ENCODE measurements around the gene CTH. TPM values are rescaled to one million over a fixed set of nuclear protein-coding genes. Genes with fewer than 3 reads are reported as not detected.

CTH gene
- total and polyA plus RNA-seq, 12 donors = 1.5 to 3.4 (median 1.9) TPM

DNA sequence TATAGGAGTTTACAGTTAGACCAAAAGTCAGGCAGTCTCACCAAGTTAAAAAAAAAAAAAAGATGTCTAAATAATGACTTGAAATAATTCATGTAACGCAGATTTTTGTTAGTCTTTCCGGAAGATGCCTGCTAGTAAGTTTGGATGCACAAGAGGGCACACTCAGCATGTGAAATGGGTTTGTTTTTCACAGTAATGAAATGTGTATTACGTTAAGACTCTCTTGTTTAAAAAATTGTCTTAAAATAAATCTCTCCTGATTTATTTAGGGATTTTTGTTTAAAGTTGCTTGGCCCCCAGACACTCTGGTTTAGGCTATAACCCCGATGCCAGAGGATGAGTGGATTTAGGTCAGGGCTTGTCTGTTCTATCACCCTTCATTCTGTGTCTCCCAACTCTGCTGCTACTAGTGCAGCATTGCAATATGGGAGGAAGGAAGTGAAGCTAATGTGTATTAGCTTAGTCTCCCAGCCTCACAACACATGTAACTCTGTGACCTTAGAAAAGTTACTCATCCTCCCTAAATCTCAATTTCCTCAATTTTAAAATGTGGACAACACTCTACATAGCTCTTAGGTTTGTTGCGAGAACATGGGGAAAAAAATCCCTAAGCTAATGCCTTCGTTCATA lies 25.7 kb downstream of the CTH start:
- H3K4me3 ChIP-seq = no peak overlapping the region
- H3K36me3 ChIP-seq = peaks cover 0 to 59% (median 13%) of the 10 kb centered on the region in 9 donors

DNA sequence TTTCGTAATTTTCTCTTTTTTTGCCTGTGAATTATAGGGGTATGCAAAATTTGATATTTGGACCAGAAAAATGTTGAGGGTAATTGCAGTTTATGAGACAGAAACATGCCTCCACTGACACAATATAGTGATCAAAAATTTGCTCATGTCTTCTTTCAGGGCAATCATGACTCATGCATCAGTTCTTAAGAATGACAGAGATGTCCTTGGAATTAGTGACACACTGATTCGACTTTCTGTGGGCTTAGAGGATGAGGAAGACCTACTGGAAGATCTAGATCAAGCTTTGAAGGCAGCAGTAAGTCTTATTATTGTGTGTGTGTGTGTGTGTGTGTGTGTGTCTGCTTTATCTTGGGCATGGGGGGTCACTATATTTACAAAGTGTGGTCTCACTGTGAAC lies 27.5 kb downstream of the CTH start:
- intact Hi-C loops (cut with DNase I) = loop anchor here in 4 of 10 donors (5.0 to 10.0 kb wide), 3 partner anchors 46 to 74 kb away; no protein-coding TSS in a partner anchor
- H3K27me3 ChIP-seq = no peaks in the 10 kb centered on the region
- H3K4me3 ChIP-seq = no peak overlapping the region
- DNase-seq = no peak
- ATAC-seq = no peak
- WGBS, 2 donors = 87 to 90% methylated on average over 2 of the region's 2 CpGs
- TF ChIP-seq, protein P1, sequence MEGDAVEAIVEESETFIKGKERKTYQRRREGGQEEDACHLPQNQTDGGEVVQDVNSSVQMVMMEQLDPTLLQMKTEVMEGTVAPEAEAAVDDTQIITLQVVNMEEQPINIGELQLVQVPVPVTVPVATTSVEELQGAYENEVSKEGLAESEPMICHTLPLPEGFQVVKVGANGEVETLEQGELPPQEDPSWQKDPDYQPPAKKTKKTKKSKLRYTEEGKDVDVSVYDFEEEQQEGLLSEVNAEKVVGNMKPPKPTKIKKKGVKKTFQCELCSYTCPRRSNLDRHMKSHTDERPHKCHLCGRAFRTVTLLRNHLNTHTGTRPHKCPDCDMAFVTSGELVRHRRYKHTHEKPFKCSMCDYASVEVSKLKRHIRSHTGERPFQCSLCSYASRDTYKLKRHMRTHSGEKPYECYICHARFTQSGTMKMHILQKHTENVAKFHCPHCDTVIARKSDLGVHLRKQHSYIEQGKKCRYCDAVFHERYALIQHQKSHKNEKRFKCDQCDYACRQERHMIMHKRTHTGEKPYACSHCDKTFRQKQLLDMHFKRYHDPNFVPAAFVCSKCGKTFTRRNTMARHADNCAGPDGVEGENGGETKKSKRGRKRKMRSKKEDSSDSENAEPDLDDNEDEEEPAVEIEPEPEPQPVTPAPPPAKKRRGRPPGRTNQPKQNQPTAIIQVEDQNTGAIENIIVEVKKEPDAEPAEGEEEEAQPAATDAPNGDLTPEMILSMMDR (IDR thresholded peaks at IDR 0.05) = no peak
- H3K4me1 ChIP-seq = peaks cover 0 to 28% (median 15%) of the 10 kb centered on the region in 9 donors
- H3K27ac ChIP-seq = no peak overlapping the region
- H3K9me3 ChIP-seq = no peaks in the 10 kb centered on the region
- peaks cover 0 to 41% (median 8%) of the 10 kb centered on the region in 9 donors for H3K36me3 ChIP-seq

More for the DNA sequence above, 25.7 kb downstream of the CTH start:
- Histone ChIP-seq H3K27me3 (no peaks in the 10 kb centered on the region), H3K27ac (peak overlapping the region in 1 of 10 donors; percentile 23), H3K4me1 (peaks cover 0 to 13% (median 10%) of the 10 kb centered on the region in 9 donors), H3K9me3 (no peaks in the 10 kb centered on the region)
- intact Hi-C loops (cut with DNase I) = loop anchor here in 5 of 10 donors (2.0 to 10.0 kb wide), 4 partner anchors 48 to 76 kb away; no protein-coding TSS in a partner anchor
- TF ChIP-seq, protein P1 (IDR thresholded peaks at IDR 0.05) = peak in 7 of 9 donors; percentile 13 to 69 (median 57)
- WGBS, 2 donors = 65 to 72% methylated on average over 6 of the region's 6 CpGs
- peak in 1 of 2 donors; percentile 8 for DNase-seq
- ATAC-seq = peak in 2 of 8 donors; percentile 16 to 50

DNA sequence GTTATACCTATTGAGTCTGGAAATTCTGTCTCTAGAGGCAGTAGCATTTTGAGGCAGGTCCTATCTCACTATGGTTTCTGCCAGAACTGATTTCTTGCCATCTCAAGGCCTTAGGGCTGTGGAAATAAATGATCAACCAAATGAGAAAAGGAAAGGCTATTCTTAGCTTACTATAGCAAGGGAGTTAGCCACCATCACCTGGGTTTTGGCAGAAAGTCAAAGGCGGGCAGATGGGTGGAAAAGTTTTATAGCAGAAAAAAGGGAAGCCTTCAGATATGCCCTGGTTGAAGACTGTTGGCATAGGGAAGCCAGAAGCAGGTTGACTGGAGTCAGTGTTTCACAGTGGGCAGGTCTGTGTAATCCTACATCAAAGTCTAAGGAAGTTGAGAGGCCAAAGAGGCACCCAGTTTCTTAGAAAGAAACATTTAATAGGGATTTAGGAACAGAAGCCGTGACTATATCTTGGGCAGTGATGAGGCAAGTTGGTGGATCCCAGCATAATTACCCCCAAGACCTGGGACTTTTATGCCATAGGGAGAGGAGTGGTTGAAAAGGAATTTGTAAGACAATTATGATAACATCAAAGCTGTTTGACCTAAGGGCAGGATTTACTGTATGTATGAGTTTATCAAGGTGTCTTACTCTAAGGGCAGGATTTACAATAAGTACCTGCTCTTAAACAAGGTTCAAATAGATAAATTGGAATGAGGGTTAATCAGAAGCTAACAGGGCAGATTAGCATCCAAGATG lies 29.7 kb downstream of the CTH start:
- 92 to 95% methylated on average over 2 of the region's 2 CpGs for WGBS, 2 donors
- Histone ChIP-seq H3K36me3 (peaks cover 0 to 19% (median 0%) of the 10 kb centered on the region in 9 donors), H3K27me3 (no peaks in the 10 kb centered on the region), H3K27ac (peak overlapping the region in 6 of 10 donors; percentile 24 to 66 (median 45)), H3K4me1 (peaks cover 0 to 28% (median 15%) of the 10 kb centered on the region in 9 donors), H3K4me3 (no peak overlapping the region), H3K9me3 (no peaks in the 10 kb centered on the region)
- DNase-seq (no peak), ATAC-seq (no peak)
- TF ChIP-seq, protein P1 (IDR thresholded peaks at IDR 0.05) = no peak
- intact Hi-C loops (cut with DNase I) = no loop called here

DNA sequence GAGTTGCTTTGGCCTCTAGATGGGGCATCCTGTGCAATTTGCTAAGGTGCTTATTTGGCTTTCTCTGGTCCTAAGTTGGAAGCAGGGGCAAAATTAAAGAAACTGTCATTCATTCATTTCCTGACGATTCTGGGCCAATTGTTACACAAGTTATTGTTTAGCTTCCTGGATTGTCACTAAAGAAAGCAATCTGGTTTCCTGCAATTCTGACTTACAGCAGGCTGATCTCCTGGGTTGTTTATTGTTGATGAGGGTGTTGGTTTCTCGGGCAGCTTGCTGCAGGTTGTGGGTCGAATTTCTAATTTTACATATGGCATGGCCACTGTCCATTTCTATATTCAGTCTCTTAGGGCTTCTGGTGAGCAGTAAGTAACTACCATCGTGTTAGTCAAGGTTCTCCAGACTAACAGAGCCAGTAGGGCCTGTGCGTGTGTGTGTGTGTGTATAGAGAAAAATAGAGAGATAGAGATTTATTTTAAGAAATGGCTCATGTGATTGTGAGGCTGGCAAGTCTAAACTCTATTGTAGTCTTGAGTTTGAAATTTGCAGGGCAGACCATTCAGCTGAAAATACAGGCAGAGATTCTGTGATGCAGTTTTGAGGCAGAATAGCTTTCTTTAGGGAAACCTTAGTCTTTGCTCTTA lies 30.4 kb downstream of the CTH start:
- Histone ChIP-seq H3K36me3 (peaks cover 0 to 14% (median 0%) of the 10 kb centered on the region in 9 donors), H3K4me3 (no peak overlapping the region), H3K27me3 (no peaks in the 10 kb centered on the region), H3K9me3 (no peaks in the 10 kb centered on the region), H3K4me1 (peaks cover 0 to 28% (median 15%) of the 10 kb centered on the region in 9 donors), H3K27ac (peak overlapping the region in 7 of 10 donors; percentile 11 to 66 (median 54))
- TF ChIP-seq, protein P1 (IDR thresholded peaks at IDR 0.05) = no peak
- ATAC-seq = peak; percentile 20 to 73 (median 55)
- peak in 1 of 2 donors; percentile 41 for DNase-seq
- WGBS, 2 donors = 28 to 39% methylated on average over 5 of the region's 5 CpGs
- intact Hi-C loops (cut with DNase I) = no loop called here

Measured in heart right ventricle (tissue), 16 donors.